Measurements from ENCODE around the gene NANOS2. TPM values are rescaled to one million over a fixed set of nuclear protein-coding genes. Genes with fewer than 3 reads are reported as not detected.
A peak's percentile ranks its signal among the peaks of the same experiment; 100 is the strongest.

Gene NANOS2
- total RNA-seq, 1 donor from 2014 or later = not detected

- DNase-seq = no peak
Observed at GRCh38 chr19:45890877-45891276, 23.7 kb downstream of the NANOS2 start.

DNA sequence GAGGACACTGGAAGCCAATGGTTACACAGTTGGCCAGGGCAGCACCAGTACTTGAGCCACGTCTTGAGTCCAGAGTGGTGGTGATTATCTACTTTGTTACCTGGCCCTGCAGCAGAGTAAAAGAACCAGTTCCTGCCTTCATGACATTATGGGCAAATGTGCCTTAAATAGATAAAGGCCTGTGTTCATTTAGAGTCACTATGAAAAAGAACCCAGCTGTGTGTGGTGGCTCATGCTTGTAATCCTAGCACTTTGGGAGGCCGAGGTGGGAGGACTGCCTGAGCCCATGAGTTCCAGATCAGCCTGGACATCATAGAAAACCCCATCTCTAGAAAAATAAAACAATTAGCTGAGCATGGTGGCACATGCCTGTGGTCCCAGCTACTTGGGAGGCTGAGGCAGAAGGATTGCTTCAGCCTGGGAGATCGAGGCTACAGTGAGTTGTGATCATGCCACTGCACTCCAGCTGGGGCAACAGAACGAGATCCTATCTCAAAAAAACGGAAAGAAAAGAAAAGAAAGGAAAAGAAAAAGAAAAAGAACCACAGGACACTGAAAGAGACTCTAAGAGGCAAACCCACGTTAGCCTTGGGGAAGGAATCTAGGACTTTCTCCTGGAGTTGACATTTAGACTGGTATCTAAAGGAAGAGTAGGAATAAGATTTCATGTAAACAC, 25.2 kb downstream of the NANOS2 start:
- DNase-seq = no peak

DNA sequence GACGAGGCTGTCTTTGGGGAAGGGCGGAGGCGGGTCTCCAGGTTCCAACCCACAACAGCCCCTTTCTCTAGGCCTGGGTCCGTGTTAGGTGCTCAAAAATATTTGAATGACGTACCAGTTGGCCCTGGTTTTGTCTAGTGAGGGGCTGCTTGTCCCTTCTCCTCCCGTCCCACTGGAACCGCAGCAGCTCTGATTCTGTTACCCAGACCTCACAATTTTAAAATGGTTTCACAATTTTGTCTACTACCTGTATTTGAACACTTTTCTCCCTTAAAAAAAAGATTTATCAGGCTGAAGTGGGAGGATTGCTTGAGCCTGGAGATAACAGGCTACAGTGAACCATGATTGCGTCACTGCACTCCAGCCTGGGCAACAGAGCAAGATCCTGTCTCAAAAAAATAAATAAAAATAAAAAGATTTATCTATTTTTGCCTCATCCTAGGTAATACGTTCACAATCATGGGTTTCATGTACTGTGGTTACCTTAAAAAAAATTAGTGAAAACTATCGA, 27.3 kb downstream of the NANOS2 start:
- DNase-seq = no peak

GRCh38 chr19:45886427-45887199, 28.0 kb downstream of the NANOS2 start:
- peak; percentile 95 for DNase-seq

GRCh38 chr19:45885556-45886426, 28.8 kb downstream of the NANOS2 start, which contains the start of gene IRF2BP1:
TSS of gene IRF2BP1 (minus strand) at chr19:45886141. CDS start at chr19:45885774, 367 bp downstream.
- DNase-seq = peak; percentile 94

DNA sequence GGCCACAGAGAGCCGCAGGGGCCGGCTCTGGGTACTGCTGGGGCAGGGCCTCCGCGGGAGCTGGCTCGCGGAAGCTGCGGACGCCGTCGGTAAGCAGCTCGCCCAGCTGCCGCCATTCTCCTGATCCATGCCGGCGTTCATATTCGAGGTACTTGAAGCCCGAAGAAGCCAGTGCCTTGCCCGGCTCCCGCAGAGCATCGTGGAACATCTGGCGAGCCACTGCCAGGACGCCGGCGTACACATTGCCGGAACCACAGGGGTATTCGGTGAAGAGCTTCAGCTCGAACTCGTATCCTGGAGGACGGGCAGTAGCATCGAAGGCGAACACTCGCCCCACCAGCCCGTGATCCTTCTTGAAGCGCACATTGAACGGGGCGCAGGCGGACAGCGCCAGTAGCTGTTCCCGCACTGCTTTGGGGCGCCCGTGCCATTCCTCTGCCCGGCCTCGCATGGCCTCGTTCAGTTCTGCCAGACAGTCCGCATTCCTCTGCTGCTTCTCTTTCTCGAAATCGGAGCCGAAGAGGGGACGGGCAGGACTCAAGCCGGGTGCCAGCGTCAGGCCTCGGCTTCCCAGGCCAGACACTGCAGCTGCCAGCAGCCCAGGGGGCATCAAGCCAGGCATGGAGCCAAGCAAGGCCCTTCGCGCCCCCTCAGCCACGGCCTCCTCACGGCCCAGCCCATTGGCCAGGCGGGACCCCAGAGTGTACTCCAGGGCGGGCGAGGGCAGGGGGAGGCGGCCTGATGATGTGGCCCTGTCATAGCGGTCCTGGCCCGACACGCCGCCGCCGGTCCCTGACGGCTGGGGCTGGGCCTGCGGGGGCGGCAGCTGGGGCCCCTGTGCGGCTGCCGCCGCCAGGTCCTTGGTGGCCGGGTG, 29.7 kb downstream of the NANOS2 start:
- DNase-seq = no peak

DNA sequence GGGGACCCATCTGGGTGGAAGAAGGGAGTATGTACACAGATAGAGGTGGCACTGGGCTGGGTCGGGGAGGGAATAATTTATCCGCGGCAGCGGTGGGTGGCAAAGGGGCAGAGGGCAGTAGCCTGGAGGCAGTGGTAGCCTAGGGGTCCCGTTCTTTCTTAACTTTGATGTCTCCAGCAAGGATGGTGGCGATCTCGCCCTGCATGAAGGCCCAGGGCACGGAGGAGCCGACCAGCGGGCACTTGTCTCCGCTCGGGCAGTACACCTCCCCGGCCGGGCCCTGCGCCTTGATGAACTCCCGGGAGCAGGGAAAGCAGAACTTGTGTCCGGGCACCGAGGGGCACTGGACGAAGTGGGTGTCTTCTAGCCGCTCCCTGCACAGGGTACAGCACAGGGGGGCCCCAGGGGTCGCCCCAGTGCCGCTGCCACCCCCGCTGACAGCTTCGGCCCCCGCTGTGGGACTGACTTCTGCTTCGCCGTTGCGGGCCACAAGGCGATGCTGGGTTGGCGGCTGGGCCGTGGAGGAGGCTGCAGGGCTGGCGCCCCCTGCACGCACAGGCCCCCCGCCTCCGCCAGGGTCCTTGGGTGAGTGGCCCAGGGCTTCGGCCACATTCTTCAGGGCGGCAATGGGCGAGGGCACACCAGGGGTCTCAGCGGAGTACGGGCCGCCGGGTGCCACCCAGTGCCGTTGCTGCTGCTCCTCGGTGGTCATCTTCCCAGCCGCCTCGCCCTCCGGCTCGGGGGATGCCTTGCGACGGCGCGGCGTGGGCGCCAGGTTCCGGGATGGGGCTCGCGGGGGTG, 30.5 kb downstream of the NANOS2 start:
- no peak for DNase-seq

GRCh38 chr19:45883586-45883880, 31.0 kb downstream of the NANOS2 start:
- no peak for DNase-seq

DNA sequence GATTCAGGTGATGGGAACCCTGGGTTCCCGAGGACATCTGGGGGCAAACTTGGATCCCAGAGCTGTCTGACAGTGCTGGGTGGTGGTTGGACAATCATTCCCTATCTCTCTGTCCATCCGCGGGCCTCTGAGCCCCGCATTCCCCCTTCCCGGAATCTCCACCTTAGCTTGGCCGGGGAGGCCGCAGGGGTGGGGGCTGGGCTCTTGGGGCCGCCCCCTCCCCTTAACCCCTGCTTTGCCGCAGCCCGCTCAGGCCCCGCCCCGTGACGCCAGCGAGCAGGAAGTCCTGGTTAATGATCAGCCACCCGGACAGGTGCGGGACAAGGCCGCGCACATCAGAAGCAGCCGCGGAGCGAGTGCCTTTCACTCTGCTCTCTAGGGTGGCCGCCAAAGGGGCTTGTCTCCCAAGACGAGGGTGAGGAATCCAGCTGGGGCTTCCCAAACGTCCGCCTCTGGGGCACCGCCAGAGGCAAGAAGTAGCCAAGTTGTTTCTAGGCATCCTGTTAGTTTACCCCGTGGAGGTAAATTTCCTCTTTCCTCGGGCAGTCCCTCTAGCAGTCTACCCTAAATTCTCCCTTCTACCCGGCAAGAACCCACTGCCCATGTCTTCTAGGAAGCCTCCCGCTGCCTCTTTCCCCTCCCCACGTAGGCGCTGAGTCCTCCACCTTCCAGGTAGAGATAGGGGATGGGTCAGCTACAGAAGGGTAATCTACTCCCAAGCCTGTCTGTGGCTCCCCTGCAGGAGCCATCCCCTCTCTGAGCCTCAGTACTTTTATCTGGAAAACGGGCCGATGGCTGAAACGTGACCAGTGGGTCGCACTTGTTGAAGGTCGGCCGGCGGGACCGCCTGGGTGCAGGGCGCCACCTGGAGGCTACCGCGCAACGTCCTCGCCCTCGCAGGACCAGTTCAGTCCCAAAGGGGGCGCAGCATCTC, 31.7 kb downstream of the NANOS2 start:
- DNase-seq = peak; percentile 95

DNA sequence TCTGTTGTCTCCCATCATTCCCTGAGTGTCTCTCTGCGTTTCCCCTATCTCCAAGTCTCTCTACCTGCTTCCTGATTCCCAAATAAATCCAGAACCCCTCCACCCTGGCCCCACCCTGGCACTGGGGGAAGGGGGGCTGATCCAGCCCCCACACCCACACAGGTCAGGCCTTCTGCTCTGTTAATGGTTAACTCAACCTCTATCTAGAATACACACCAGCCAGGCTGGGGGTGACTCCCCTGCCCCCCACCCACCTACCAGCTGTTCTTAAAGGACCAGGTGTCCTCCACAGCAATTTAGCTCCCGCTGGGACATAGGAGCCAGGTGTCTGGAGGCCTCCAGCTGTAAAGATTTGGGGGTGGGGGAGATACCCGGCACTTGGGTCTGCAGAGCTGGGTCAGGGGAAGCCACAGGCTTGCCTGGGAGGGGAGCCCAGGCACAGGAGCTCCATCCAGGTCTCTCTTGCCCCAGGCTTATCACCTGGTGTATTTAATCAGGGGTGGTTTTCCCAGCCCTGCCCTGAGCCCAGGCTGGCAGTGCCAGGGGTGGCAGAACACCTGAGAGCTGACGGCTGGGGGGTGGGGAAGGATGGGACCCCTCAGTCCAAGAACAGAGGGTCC, 32.6 kb downstream of the NANOS2 start:
- no peak for DNase-seq

GRCh38 chr19:45881082-45881908, 33.3 kb downstream of the NANOS2 start:
- no peak for DNase-seq

DNA sequence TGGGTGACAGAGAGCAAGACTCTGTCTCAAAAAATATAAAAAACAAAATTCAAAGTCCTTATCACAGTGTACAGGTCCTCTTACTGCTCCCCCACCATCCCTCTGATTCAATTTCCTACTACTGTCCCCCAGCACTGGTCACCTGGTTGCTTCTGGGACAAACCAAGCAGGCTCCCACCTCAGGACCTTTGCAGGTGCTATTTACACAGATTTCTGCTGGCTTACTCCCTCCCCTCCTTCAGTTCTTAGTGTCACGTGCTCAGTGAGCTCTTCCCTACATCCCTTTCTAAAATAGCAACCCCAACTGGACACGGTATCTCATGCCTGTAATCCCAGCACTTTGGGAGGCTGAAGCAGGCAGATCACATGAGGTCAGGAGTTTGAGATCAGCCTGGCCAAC, 34.6 kb downstream of the NANOS2 start:
- DNase-seq = no peak

- no peak for DNase-seq
Observed at GRCh38 chr19:45879055-45879454, 35.5 kb downstream of the NANOS2 start.

DNA sequence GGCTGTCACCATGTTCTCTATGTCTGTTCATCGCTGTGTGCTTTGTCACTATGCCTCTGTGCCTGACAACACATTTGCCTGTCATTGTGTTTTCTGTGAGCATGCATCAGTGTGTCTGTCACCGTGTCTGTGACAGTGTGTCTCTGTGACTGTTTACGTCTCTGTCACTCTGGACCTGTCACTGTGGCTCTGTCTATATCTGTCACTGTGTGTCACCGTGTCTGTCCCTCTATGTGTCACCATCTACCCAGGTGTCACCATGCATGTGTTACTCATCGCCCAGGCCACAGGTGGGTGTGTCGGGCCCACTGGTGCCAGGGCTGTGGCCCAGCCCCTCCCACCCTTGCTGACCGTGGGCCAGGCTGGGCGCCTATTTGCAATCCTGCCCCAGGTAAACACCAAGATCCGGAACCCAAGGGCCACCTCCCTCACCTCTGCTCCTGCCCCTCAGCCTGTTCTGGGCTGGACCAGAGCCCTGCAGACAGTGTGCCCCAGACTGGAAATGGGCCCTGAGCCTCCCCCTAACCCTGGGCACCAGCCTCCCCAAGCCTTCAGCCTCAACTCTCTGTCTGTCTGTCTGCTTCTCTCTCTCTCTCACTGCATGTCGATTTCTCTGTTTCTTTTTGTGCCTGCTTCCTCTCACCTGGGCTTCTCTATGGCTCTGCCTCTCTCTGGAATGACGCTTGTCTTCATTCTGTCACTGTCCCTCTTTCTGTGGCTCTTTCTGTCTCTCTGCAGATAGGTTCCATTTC, 36.4 kb downstream of the NANOS2 start:
- no peak for DNase-seq

- DNase-seq = peak; percentile 42
Observed at GRCh38 chr19:45876411-45877197, 38.0 kb downstream of the NANOS2 start.

DNA sequence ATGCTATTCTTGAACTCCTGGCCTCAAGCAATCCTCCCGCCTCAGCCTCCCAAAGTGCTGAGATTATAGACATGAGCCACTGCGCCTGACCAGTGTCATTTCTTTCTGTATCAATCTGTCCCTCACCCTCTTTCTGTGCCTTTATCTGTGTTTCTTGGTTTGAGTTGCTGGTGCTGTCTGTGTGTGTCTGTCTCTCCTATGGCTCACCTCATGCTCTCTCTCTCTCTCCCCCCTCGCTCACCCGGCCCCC, 38.5 kb downstream of the NANOS2 start:
- DNase-seq = no peak

DNA sequence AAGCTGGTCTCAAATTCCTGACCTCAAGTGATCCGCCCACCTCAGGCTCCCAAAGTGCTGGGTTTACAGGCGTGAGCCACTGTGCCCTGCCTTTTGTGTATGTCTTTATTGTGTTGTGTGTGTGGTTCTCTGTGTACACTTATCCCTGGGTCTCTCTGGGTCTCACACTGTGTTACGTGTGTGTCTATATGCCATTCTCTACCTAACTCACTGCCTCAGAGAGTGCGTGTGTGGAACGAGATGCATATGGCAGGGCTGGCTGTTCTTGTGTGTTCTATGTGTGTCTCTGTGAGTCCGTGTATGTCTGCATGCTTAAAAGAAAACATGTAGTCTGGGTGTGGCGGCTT, 40.0 kb downstream of the NANOS2 start:
- no peak for DNase-seq
